HFF-Myc (cell line): ENCODE results near the gene ARHGEF28.

ENCODE experiments used
- DNase-seq: peaks from one replicate; pipeline ENCODE4 v3.0.0-alpha.2; 2011; ENCODE audit warnings: low read depth; ENCODE audit errors: extremely low read depth
- H3K4me3 ChIP-seq: replicated peaks from 2 replicates; pipeline ENCODE4 v1.5.1; 2011; ENCODE audit warnings: low read depth, mild to moderate bottlenecking, control low read depth, low read length
- CTCF ChIP-seq: IDR thresholded peaks from 2 replicates; pipeline ENCODE4 v1.5.1; 2012; ENCODE audit warnings: mild to moderate bottlenecking, low read depth, low read length, control low read depth; ENCODE audit errors: missing control alignments

Gene ARHGEF28

GRCh38 chr5:73664796-73665195, 38.8 kb downstream of the ARHGEF28 start:
- DNase-seq: no peak
- no peak for TF ChIP-seq CTCF
- H3K4me3 ChIP-seq: no peak overlapping the region

GRCh38 chr5:73666891-73667290, 40.9 kb downstream of the ARHGEF28 start:
- TF ChIP-seq CTCF: no peak
- no peak overlapping the region for H3K4me3 ChIP-seq
- DNase-seq: no peak

- no peak for TF ChIP-seq CTCF
- no peak for DNase-seq
- no peak overlapping the region for H3K4me3 ChIP-seq
Measured at GRCh38 chr5:73668017-73668416, 42.0 kb downstream of the ARHGEF28 start.

GRCh38 chr5:73668486-73669111, 42.6 kb downstream of the ARHGEF28 start:
- no peak for TF ChIP-seq CTCF
- DNase-seq: no peak
- no peak overlapping the region for H3K4me3 ChIP-seq

GRCh38 chr5:73670731-73671130, 44.7 kb downstream of the ARHGEF28 start:
- TF ChIP-seq CTCF: no peak
- H3K4me3 ChIP-seq: no peak overlapping the region
- DNase-seq: no peak

GRCh38 chr5:73672132-73672531, 46.1 kb downstream of the ARHGEF28 start:
- TF ChIP-seq CTCF: no peak
- no peak for DNase-seq
- no peak overlapping the region for H3K4me3 ChIP-seq

- TF ChIP-seq CTCF: no peak
- DNase-seq: no peak
Measured at GRCh38 chr5:73673161-73673591, 47.2 kb downstream of the ARHGEF28 start.

More at GRCh38 chr5:73673161-73673591, 47.2 kb downstream of the ARHGEF28 start:
- H3K4me3 ChIP-seq: no peak overlapping the region
